Astrocyte (in vitro differentiated cells and primary cell): ENCODE measurements around the gene WASHC3.

Source experiments
- CTCF ChIP-seq: IDR thresholded peaks from 2 replicates; pipeline ENCODE4 v1.5.1; 2011; ENCODE audit warnings: low read depth, mild to moderate bottlenecking, inconsistent platforms, low read length, moderate library complexity; ENCODE audit not compliant: insufficient read depth
- EZH2 ChIP-seq: IDR thresholded peaks from 2 replicates; pipeline ENCODE4 v1.6.1; 2012; ENCODE audit warnings: mild to moderate bottlenecking, low read length, inconsistent platforms; ENCODE audit not compliant: insufficient read depth

- TF ChIP-seq CTCF (no peak), EZH2 (no peak)
Observed at GRCh38 chr12:101968770-101969169, 93.0 kb downstream of the WASHC3 start.
